DMS153 treated with DMSO at 0.1 percent for 48 hours (cell line): Measurements from ENCODE around the gene TP53TG3C.
"Not testable (repeated sequence)": the region's sequence is repeated elsewhere in the genome, so short reads cannot be mapped to it uniquely, and the experiment has no call there.

ENCODE experiments used
- DNase-seq: peaks from one replicate; lab custom pipeline; 2025; ENCODE audit not compliant: unreplicated experiment; lab: John Stamatoyannopoulos, UW

TP53TG3C gene, protein sequence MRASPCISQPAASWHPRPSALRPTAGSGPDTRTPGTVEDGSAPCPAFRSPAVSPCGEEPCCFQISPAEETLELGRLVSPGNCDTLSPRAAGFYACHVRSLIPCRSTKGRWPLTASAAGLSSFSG

DNA sequence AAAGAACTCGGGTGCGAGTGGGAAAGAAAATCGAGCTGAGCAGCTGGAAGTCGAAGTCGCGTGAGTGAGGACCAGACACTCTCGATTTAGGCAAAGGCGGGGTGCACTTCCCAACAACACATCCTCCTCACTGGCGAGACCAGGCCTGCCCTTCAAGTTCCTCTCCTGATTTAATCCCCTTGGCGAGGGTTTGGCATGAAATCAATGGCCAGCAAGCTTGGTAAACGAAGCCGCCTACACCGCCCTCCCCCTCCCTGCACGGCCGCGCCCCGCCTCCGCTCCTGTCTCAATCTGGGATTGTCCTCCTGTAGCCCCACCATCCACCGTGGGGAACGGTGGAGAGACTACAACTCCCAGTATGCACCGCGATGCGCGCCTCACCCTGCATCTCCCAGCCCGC is at the start of gene TP53TG3C:
Gene TP53TG3C, plus strand, starts transcription at position 301 of the 400 bp plus-strand sequence. Its CDS starts 68 bp downstream, at position 369.
- DNase-seq: not testable (repeated sequence)
